H9 (cell line): ENCODE results near the gene GAK. TPM values are rescaled to one million over a fixed set of nuclear protein-coding genes. Genes with fewer than 3 reads are reported as not detected.

Source experiments
- DNase-seq: peaks from one replicate; pipeline ENCODE4 v3.0.0-alpha.2; 2017
- H2AFZ ChIP-seq: one replicate; pipeline ENCODE4 v1.6.1; 2013; ENCODE audit warnings: mild to moderate bottlenecking, low read length, control low read depth, moderate library complexity
- H2AK5ac ChIP-seq: 2 replicates; pipeline ENCODE4 v1.6.1; 2013; ENCODE audit warnings: low read length, control low read depth, mixed read lengths; ENCODE audit not compliant: insufficient read length
- H2BK120ac ChIP-seq: one replicate; pipeline ENCODE4 v1.6.1; 2013; ENCODE audit warnings: low read depth, mild to moderate bottlenecking, low read length, control low read depth, inconsistent platforms; ENCODE audit not compliant: poor library complexity, severe bottlenecking
- H2BK12ac ChIP-seq: 2 replicates; pipeline ENCODE4 v1.6.1; 2013; ENCODE audit warnings: low read length, control low read depth, mixed read lengths, low read depth; ENCODE audit not compliant: insufficient read length
- H2BK15ac ChIP-seq: 2 replicates; pipeline ENCODE4 v1.6.1; 2013; ENCODE audit warnings: low read depth, low read length, control low read depth
- H2BK20ac ChIP-seq: one replicate; pipeline ENCODE4 v1.6.1; 2013; ENCODE audit warnings: low read depth, mild to moderate bottlenecking, low read length, control low read depth, inconsistent platforms; ENCODE audit not compliant: poor library complexity, severe bottlenecking
- H2BK5ac ChIP-seq: 2 replicates; pipeline ENCODE4 v1.6.1; 2013; ENCODE audit warnings: low read length, control low read depth, mixed read lengths; ENCODE audit not compliant: insufficient read length
- H3K14ac ChIP-seq: 2 replicates; pipeline ENCODE4 v1.6.1; 2013; ENCODE audit warnings: low read length, control low read depth; ENCODE audit not compliant: insufficient read depth
- H3K18ac ChIP-seq: 2 replicates; pipeline ENCODE4 v1.6.1; 2013; ENCODE audit warnings: low read depth, mild to moderate bottlenecking, mixed read lengths, low read length, control low read depth; ENCODE audit not compliant: insufficient read length
- H3K23ac ChIP-seq: 2 replicates; pipeline ENCODE4 v1.6.1; 2013; ENCODE audit warnings: low read length, control low read depth, mixed read lengths, low read depth; ENCODE audit not compliant: insufficient read length
- H3K23me2 ChIP-seq: 2 replicates; pipeline ENCODE4 v1.6.1; 2013; ENCODE audit warnings: low read depth, mild to moderate bottlenecking, mixed read lengths, low read length, control low read depth; ENCODE audit not compliant: insufficient read length, poor library complexity, severe bottlenecking
- H3K27ac ChIP-seq: 2 replicates; pipeline ENCODE4 v1.5.1; 2013; ENCODE audit warnings: low read length, control low read depth, mixed read lengths, low read depth; ENCODE audit not compliant: insufficient read length
- H3K27me3 ChIP-seq: 2 replicates; pipeline ENCODE4 v1.6.1; 2013; ENCODE audit warnings: low read length, control low read depth, inconsistent platforms; ENCODE audit not compliant: insufficient read depth
- H3K4ac ChIP-seq: 2 replicates; pipeline ENCODE4 v1.6.1; 2013; ENCODE audit warnings: low read depth, mild to moderate bottlenecking, control low read depth, inconsistent platforms, low read length, moderate library complexity
- H3K4me1 ChIP-seq: 2 replicates; pipeline ENCODE4 v1.6.1; 2013; ENCODE audit warnings: low read length, control low read depth, inconsistent platforms; ENCODE audit not compliant: insufficient read depth
- H3K4me2 ChIP-seq: 2 replicates; pipeline ENCODE4 v1.6.1; 2013; ENCODE audit warnings: low read length, control low read depth, mixed read lengths; ENCODE audit not compliant: insufficient read length, insufficient read depth
- H3K56ac ChIP-seq: 2 replicates; pipeline ENCODE4 v1.6.1; 2013; ENCODE audit warnings: low read depth, mild to moderate bottlenecking, mixed read lengths, low read length, control low read depth; ENCODE audit not compliant: insufficient read length
- H3K79me1 ChIP-seq: 2 replicates; pipeline ENCODE4 v1.6.1; 2013; ENCODE audit warnings: low read depth, mild to moderate bottlenecking, moderate library complexity, low read length, control low read depth, inconsistent platforms; ENCODE audit not compliant: insufficient read depth, poor library complexity, severe bottlenecking
- H3K79me2 ChIP-seq: 2 replicates; pipeline ENCODE4 v1.6.1; 2013; ENCODE audit warnings: low read length, control low read depth, inconsistent platforms; ENCODE audit not compliant: insufficient read depth
- H3K9ac ChIP-seq: 2 replicates; pipeline ENCODE4 v1.6.1; 2013; ENCODE audit warnings: low read length, control low read depth, mixed read lengths; ENCODE audit not compliant: insufficient read length; ENCODE audit errors: extremely low read depth
- H3K9me3 ChIP-seq: one replicate; pipeline ENCODE4 v1.6.1; 2013; ENCODE audit warnings: low read depth, low read length, inconsistent platforms; ENCODE audit not compliant: control insufficient read depth
- H3T11ph ChIP-seq: one replicate; pipeline ENCODE4 v1.6.1; 2013; ENCODE audit warnings: mild to moderate bottlenecking, low read length, control low read depth, inconsistent platforms
- H4K20me1 ChIP-seq: one replicate; pipeline ENCODE4 v1.6.1; 2013; ENCODE audit not compliant: control insufficient read depth, insufficient read length, insufficient read depth
- H4K5ac ChIP-seq: 2 replicates; pipeline ENCODE4 v1.6.1; 2013; ENCODE audit warnings: low read depth, mild to moderate bottlenecking, mixed read lengths, low read length, control low read depth; ENCODE audit not compliant: insufficient read length
- H4K8ac ChIP-seq: replicated peaks from 2 replicates; pipeline ENCODE4 v1.6.1; 2013; ENCODE audit warnings: low read length, control low read depth, mixed read lengths, low read depth; ENCODE audit not compliant: insufficient read length
- H4K91ac ChIP-seq: 2 replicates; pipeline ENCODE4 v1.6.1; 2013; ENCODE audit warnings: low read depth, mild to moderate bottlenecking, moderate library complexity, mixed read lengths, low read length, control low read depth; ENCODE audit not compliant: insufficient read length
- H3K27ac Mint-ChIP-seq, 3 experiments: 2 replicates in 2 of 3; 3 replicates in 1 of 3; pipeline ENCODE4 v1.8.0; 2020 to 2021; ENCODE audit warnings: mixed read lengths in 3 of 3, mild to moderate bottlenecking in 1 of 3, moderate library complexity in 1 of 3
- H3K27me3 Mint-ChIP-seq: 2 replicates; pipeline ENCODE4 v1.8.0; 2021; ENCODE audit warnings: low read depth, mild to moderate bottlenecking, moderate library complexity, mixed read lengths
- H3K36me3 Mint-ChIP-seq, 3 experiments: 2 replicates in 2 of 3; 3 replicates in 1 of 3; pipeline ENCODE4 v1.8.0; 2020 to 2021; ENCODE audit warnings: low read depth in 3 of 3, mixed read lengths in 3 of 3; ENCODE audit not compliant: insufficient read depth in 1 of 3
- H3K4me1 Mint-ChIP-seq, 2 experiments: 2 replicates each; pipeline ENCODE4 v1.8.0; 2020; ENCODE audit warnings: mixed read lengths in 2 of 2
- H3K4me3 Mint-ChIP-seq, 2 experiments: 2 replicates in 1 of 2; 3 replicates in 1 of 2; pipeline ENCODE4 v1.8.0; 2020 to 2021; ENCODE audit warnings: mild to moderate bottlenecking in 2 of 2, mixed read lengths in 2 of 2, moderate library complexity in 1 of 2
- H3K9me3 Mint-ChIP-seq, 2 experiments: 2 replicates in 1 of 2; 3 replicates in 1 of 2; pipeline ENCODE4 v1.8.0; 2020; ENCODE audit warnings: mild to moderate bottlenecking in 2 of 2, mixed read lengths in 2 of 2, moderate library complexity in 1 of 2
- CTCF ChIP-seq: fragments of 200-600 bp; sonication (generic); conservative IDR thresholded peaks from 3 replicates; pipeline ENCODE4 v1.8.0; 2021; ENCODE audit warnings: antibody characterized with exemption, mild to moderate bottlenecking
- WGBS: extraction: QIAGEN DNeasy Blood & Tissue Kit; methylation state at CpG from one replicate; pipeline ENCODE4 v1.1.7; 2013; ENCODE audit warnings: missing lambda C conversion rate, low lambda C conversion rate, mixed read lengths; ENCODE audit not compliant: insufficient read length; ENCODE audit errors: extremely low coverage; 5-methylcytosine and 5-hydroxymethylcytosine counted together
- total RNA-seq: library from RNA; stranded (reverse); gene quantifications from 2 replicates; pipeline ENCODE4 v1.2.1, GENCODE V29; 2021

GAK gene
- total RNA-seq, 1 experiment from 2014 or later = 80.7 TPM

- Histone ChIP-seq H3K27ac (no peak overlapping the region), H3K9me3 (no peaks in the 10 kb centered on the region), H4K8ac (no peak overlapping the region), H3T11ph (no peak overlapping the region), H2BK15ac (no peak overlapping the region), H3K56ac (no peak overlapping the region), H3K79me1 (no peaks in the 10 kb centered on the region), H2BK12ac (no peak overlapping the region), H2AFZ (no peak overlapping the region), H3K18ac (no peak overlapping the region), H3K14ac (no peak overlapping the region), H3K4me1 (no peaks in the 10 kb centered on the region), H4K20me1 (peaks cover 4% of the 10 kb centered on the region), H3K4me2 (no peak overlapping the region), H2AK5ac (no peak overlapping the region), H3K23me2 (no peaks in the 10 kb centered on the region), H4K91ac (no peak overlapping the region), H3K9ac (no peak overlapping the region), H2BK120ac (no peak overlapping the region), H3K27me3 (no peaks in the 10 kb centered on the region), H3K4ac (no peak overlapping the region), H2BK5ac (no peak overlapping the region), H3K23ac (no peak overlapping the region), H4K5ac (no peak overlapping the region), H3K79me2 (no peaks in the 10 kb centered on the region), H2BK20ac (no peak overlapping the region)
- peaks cover 22 to 64% (median 57%) of the 10 kb centered on the region in 3 experiments for H3K36me3 Mint-ChIP-seq
- TF ChIP-seq CTCF = no peak
- WGBS = no CpG with 5 or more reads among the region's 11 CpGs
- H3K27me3 Mint-ChIP-seq = no peaks in the 10 kb centered on the region
- no peaks in the 10 kb centered on the region for H3K9me3 Mint-ChIP-seq
- H3K4me3 Mint-ChIP-seq = no peak overlapping the region
- no peak overlapping the region for H3K27ac Mint-ChIP-seq
- H3K4me1 Mint-ChIP-seq = no peaks in the 10 kb centered on the region
- no peak for DNase-seq
Observed at GRCh38 chr4:865121-865465, 67.0 kb downstream of the GAK start.
